ENCODE results near the gene WDTC1.
"Not testable (repeated sequence)": the region's sequence is repeated elsewhere in the genome, so short reads cannot be mapped to it uniquely, and the experiment has no call there.

DNA sequence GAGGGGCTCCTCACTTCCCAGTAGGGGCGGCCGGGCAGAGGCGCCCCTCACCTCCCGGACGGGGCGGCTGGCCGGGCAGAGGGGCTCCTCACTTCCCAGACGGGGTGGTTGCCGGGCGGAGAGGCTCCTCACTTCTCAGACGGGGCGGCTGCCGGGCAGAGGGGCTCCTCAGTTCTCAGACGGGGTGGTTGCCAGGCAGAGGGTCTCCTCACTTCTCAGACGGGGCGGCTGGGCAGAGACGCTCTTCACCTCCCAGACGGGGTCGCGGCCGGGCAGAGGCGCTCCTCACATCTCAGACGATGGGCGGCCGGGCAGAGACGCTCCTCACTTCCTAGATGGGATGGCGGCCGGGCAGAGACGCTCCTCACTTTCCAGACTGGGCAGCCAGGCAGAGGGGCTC, 54.7 kb downstream of the WDTC1 start:
- TF ChIP-seq, protein P1, sequence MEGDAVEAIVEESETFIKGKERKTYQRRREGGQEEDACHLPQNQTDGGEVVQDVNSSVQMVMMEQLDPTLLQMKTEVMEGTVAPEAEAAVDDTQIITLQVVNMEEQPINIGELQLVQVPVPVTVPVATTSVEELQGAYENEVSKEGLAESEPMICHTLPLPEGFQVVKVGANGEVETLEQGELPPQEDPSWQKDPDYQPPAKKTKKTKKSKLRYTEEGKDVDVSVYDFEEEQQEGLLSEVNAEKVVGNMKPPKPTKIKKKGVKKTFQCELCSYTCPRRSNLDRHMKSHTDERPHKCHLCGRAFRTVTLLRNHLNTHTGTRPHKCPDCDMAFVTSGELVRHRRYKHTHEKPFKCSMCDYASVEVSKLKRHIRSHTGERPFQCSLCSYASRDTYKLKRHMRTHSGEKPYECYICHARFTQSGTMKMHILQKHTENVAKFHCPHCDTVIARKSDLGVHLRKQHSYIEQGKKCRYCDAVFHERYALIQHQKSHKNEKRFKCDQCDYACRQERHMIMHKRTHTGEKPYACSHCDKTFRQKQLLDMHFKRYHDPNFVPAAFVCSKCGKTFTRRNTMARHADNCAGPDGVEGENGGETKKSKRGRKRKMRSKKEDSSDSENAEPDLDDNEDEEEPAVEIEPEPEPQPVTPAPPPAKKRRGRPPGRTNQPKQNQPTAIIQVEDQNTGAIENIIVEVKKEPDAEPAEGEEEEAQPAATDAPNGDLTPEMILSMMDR (IDR thresholded peaks at IDR 0.05) = not testable (repeated sequence)
- TF ChIP-seq POLR2A (IDR thresholded peaks at IDR 0.05) = not testable (repeated sequence)
